Epidermal melanocyte (primary cell): ENCODE results near the gene RGS13.

Source experiments
- DNase-seq: peaks from one replicate; pipeline ENCODE4 v3.0.0; 2011; ENCODE audit warnings: low spot score; ENCODE audit not compliant: insufficient read length

RGS13 gene

GRCh38 chr1:192635939-192636338 lies at the start of gene RGS13:
Gene RGS13, plus strand, starts transcription at chr1:192636147. Its CDS starts 8,188 bp downstream, at chr1:192644335.
- DNase-seq = no peak

DNA sequence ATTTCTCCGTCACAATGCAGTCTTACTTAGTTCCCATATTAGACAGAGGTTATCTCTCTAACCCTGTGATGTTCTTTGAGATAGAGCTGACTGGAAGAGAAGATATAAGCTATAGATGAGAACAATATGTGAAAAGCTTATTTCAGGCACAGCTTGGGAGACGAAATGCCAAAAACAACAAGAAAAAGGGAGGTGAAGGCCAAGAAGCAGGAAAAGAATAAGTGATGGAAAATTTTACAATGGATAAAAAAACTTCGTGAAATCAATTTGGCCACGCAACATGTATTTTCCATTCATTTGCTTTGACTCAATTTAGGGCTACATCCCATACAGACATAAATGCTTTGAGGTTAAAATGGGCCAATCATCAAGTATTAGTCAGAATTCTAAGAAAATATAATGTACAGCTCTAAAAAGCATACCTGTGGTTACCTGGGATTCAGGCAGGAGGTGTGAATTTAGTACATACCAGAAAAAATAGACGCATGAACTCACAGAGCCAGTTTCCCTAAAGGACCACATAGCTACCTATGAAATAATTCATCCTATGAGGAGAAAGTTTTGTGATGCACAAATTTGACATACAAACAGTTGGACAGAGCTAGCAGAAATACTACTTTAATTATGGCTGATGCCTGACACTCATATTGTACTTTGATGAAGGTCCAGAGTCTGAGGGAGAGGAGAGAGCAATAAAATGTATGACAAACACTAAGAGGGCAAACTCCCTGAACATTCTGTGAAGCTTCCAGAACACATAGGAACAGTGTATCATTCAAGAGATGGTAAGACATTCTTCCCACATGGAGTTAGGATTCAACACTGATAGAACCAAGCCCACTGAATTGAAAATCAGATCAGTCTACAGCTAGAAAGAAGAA lies 48.3 kb upstream of the RGS13 start:
- no peak for DNase-seq

GRCh38 chr1:192588546-192588945 lies 47.4 kb upstream of the RGS13 start:
- no peak for DNase-seq

DNA sequence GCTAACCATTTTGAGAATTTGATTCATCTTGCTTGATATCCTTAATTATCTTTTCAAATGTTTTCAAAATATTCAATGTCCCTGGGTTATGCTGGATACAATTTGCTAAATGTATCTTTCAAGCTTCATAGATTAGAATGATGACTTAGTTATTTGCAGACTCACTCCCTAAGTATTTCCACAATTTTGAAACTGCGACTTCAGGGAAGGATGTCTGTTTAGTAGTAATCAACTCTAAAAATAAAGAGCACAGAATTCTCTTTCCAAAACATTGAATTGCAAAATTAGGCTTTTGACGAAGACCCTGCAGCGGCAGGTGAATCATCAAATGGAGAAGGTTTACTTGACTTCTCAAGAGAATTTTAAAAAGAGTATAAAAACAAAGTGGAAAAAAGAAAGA lies 46.1 kb upstream of the RGS13 start:
- no peak for DNase-seq

- DNase-seq = no peak
Observed at GRCh38 chr1:192592517-192592916, 43.4 kb upstream of the RGS13 start.

DNA sequence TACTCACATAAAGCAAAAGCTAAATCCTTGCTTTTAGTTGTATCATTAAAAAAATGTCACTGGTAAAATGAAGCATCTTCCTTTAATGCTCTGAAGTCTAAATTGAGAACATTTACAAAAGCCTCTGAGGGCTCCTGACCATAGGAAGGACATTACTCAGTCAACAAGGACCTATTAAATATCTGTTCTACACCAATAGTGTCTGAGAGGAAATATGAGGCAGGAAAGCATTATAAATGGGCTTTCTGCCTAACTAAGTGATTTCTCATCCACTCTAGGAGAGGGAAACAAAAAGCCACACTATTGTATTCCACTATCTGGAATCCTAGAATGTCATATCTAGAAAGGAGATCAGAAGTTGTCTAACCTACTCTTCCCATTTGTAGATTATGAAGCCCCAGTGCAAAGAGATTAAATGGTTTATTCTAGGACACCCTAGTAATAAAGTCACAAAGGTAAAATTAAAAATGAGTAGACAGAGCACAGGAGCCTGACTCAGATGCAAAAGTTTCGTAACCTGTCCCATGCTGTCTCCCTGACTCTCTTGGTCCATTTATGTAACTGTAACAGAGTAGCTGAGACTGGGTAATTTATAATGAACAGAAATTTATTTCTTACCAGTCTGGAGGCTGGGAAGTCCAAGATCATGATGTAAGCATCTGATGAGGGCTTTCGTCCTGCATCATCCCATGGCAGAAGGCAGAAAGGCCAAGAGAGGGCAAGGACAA lies 42.8 kb upstream of the RGS13 start:
- DNase-seq = no peak

GRCh38 chr1:192595299-192595698 lies 40.6 kb upstream of the RGS13 start:
- DNase-seq = no peak

GRCh38 chr1:192598589-192598988 lies 37.4 kb upstream of the RGS13 start:
- DNase-seq = no peak

DNA sequence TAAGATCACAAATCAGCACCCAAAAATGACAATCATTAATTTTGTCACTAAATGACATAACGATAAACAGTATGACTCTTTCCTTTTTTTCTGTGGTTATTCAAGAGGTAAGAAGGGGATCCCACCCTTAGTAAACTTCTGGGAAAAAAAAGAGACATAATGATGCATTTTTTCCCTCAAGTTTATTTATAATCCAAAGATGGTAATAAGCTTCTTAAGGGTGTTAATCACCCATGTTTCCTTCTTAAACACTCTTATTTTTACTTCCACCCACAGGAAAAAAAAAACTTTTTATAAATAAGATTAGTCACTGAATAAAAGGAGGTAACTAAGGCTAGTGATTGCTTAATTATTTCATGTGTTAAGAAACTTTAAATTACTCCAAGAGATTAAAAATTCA lies 35.7 kb upstream of the RGS13 start:
- DNase-seq = no peak

DNA sequence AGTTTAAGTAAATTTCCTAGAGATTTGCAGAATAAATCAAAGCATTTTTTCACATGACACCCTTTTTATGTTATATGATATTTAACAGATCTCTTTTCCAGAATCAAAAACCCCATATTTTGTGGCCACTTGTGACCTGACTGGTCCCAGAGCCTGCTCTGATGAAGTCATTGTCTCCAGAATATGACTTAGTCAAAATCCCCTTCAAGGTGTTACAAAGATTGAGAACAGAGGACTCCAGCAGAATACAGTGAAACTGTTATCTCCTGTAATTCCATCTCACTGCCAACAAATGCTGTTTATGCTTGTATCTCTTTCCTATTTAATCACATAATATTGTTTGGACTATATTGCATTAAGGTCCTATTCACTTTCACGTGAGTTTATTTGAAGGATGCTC lies 34.8 kb upstream of the RGS13 start:
- no peak for DNase-seq

GRCh38 chr1:192601567-192601966 lies 34.4 kb upstream of the RGS13 start:
- no peak for DNase-seq

GRCh38 chr1:192602757-192603156 lies 33.2 kb upstream of the RGS13 start:
- no peak for DNase-seq

DNA sequence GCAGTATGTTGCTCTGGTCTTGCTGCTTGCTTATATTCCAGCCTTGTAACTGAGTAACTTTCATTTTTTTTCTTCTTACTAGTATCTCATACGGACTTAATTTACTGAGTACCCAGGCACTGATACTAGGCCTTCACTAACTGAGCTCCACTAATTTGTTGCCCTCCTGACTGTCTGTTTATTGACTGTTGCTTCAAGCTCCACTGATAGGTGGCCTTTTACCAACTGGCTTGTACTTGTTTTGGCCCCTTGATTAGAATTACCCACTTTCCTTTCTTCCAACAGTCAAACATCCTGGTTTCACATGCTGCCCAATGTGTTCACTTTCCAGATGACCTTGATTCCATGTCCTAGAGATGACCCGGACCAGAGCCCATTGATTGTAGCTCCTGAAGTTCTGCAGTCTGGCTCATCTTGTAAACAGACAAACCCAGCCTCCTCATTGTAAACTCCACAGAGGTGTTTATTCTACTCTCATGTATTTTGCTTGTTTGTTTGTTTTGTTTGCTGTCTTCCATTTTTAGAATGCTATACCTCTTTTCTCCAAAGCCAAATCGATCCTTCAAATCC lies 32.6 kb upstream of the RGS13 start:
- DNase-seq = no peak

GRCh38 chr1:192604979-192605620 lies 30.8 kb upstream of the RGS13 start:
- DNase-seq = no peak

- no peak for DNase-seq
Observed at GRCh38 chr1:192608671-192609070, 27.3 kb upstream of the RGS13 start.

DNA sequence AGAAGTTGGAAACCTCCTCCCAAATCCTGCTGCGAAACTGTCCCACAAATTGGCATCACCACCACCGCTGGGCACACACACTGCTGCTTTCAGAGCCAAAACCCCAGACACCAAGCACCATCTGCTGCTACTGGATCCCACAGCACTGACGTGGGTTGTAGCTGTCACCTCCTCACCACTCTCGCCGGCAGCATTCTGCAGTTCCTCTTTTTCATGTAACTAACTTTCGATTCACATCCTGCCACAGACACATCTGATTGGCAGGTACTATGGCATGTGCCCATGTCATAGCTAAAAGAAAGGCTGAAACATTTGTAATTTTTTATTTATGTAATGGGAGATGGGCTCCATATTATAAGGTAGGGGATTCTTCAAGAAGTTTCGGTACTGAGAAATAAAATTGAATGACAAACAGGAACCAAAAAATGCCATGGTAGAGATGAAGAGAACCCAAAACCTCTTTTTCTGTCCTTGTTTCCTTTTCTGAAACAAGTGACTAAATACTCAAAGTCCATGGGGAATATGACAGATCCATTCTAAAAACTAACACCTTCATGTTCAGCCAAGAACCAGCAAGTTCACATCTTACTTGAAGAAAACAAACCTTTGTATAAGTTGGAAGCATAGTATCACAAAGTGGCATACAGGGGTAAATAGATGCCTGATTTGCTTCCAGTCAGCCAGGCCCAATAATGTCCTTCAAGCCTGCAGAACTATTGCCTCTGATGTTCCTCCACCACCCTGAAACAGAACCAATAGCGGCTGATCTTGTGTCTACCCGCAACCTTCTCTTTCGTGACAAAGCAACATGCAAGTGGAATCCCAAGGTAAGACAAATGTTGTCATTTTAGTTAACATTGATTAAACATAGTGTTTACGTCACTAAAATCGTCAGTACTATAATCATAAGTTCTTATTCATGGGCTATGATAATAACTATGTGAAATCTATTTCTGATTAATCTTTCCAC lies 26.6 kb upstream of the RGS13 start:
- no peak for DNase-seq

GRCh38 chr1:192610112-192610889 lies 25.6 kb upstream of the RGS13 start:
- no peak for DNase-seq

- DNase-seq = no peak
Observed at GRCh38 chr1:192615055-192615454, 20.9 kb upstream of the RGS13 start.

DNA sequence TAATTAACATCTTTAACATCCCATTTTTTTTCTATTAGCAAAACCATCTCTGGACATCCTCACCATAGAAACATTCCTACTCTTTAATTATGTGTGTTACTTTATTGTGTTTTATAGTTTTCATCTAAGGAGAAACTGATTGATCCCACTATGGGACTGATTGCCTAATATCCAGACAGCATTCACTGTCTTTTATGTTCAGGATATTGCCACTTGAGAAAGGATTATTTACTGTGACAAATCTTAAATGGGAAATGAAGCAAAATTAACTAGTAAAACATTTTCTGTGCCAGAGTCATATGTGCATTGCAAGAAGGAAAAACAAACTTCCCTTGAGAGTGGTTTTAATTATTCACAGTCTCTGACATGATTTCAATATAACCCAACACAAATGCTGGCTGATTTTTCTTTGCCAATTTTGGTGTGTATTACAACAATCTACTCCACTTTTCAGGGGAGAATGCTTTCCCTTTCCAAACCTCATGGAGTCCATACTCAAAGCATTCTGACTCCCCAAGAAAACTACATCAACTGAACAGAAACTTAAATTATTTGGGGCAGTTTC lies 15.8 kb upstream of the RGS13 start:
- DNase-seq = no peak
